HCT116 (cell line): ENCODE data around the gene HINT2.

ENCODE experiments used
- ATF3 ChIP-seq: IDR thresholded peaks from 2 replicates; pipeline ENCODE4 v1.6.1; 2012
- CEBPB ChIP-seq: IDR thresholded peaks from 2 replicates; pipeline ENCODE4 v1.6.1; 2012; ENCODE audit warnings: low read depth
- CTCF ChIP-seq, 3 experiments: fragments of 200-600 bp in 1 of 3; sonication (generic) in 1 of 3; IDR thresholded peaks in 2 of 3; conservative IDR thresholded peaks in 1 of 3; 2 replicates each; pipeline ENCODE4 v1.5.1; 2012 to 2017; ENCODE audit warnings: low read depth in 2 of 3, low read length in 2 of 3, antibody characterized with exemption in 1 of 3, borderline replicate concordance in 1 of 3, control low read depth in 1 of 3, mild to moderate bottlenecking in 1 of 3, mixed read lengths in 1 of 3, mixed run types in 1 of 3, moderate library complexity in 1 of 3; ENCODE audit not compliant: insufficient read depth in 1 of 3
- ELF1 ChIP-seq: IDR thresholded peaks from 2 replicates; pipeline ENCODE4 v1.6.1; 2012; ENCODE audit warnings: low read depth, borderline replicate concordance
- EZH2phosphoT487 ChIP-seq: fragments of 200-600 bp; IDR thresholded peaks from 2 replicates; pipeline ENCODE4 v1.6.1; 2018; ENCODE audit warnings: antibody characterized with exemption, borderline replicate concordance
- POLR2A ChIP-seq: IDR thresholded peaks from 2 replicates; pipeline ENCODE4 v1.7.0; 2011; ENCODE audit warnings: borderline replicate concordance; ENCODE audit not compliant: insufficient read depth, insufficient read length; ENCODE audit errors: extremely low read depth
- POLR2AphosphoS5 ChIP-seq: IDR thresholded peaks from 2 replicates; pipeline ENCODE4 v1.6.1; 2011; ENCODE audit warnings: mild to moderate bottlenecking, low read depth, low read length, moderate library complexity
- RAD21 ChIP-seq: IDR thresholded peaks from 2 replicates; pipeline ENCODE4 v1.6.1; 2012; ENCODE audit warnings: low read depth, mild to moderate bottlenecking
- REST ChIP-seq: IDR thresholded peaks from 2 replicates; pipeline ENCODE4 v1.6.1; 2012; ENCODE audit warnings: low read depth
- SRF ChIP-seq: IDR thresholded peaks from 2 replicates; pipeline ENCODE4 v1.6.1; 2012; ENCODE audit warnings: low read depth
- ZFX ChIP-seq: fragments of 450-650 bp; IDR thresholded peaks from 2 replicates; pipeline ENCODE4 v1.6.1; 2017

GRCh38 chr9:35832814-35833213 lies 18.0 kb upstream of the HINT2 start:
- no peak for TF ChIP-seq CEBPB
- no peak for TF ChIP-seq EZH2phosphoT487
- no peak for TF ChIP-seq CTCF (IDR thresholded peaks at IDR 0.05 in 2 of 3, conservative IDR thresholded peaks at IDR 0.05 in 1 of 3; ENCODE audit: borderline replicate concordance in 1 of 3, insufficient read depth in 1 of 3, low read depth in 2 of 3, low read length in 2 of 3)
- TF ChIP-seq ZFX: no peak
- TF ChIP-seq SRF: no peak
- TF ChIP-seq RAD21: no peak
- TF ChIP-seq POLR2A: no peak
- no peak for TF ChIP-seq POLR2AphosphoS5
- TF ChIP-seq ATF3: no peak
- TF ChIP-seq ELF1: no peak
- no peak for TF ChIP-seq REST
